GM19025 (cell line): ENCODE measurements around the gene NOL4L.
"Not testable (repeated sequence)": the region's sequence is repeated elsewhere in the genome, so short reads cannot be mapped to it uniquely, and the experiment has no call there.

Source experiments
- ATAC-seq: cut with Tn5 transposase; IDR thresholded peaks from one replicate; pipeline ENCODE4 v1.9.1; 2021; ENCODE audit warnings: mild to moderate bottlenecking, low read depth, moderate library complexity; ENCODE audit not compliant: unreplicated experiment

Gene NOL4L

DNA sequence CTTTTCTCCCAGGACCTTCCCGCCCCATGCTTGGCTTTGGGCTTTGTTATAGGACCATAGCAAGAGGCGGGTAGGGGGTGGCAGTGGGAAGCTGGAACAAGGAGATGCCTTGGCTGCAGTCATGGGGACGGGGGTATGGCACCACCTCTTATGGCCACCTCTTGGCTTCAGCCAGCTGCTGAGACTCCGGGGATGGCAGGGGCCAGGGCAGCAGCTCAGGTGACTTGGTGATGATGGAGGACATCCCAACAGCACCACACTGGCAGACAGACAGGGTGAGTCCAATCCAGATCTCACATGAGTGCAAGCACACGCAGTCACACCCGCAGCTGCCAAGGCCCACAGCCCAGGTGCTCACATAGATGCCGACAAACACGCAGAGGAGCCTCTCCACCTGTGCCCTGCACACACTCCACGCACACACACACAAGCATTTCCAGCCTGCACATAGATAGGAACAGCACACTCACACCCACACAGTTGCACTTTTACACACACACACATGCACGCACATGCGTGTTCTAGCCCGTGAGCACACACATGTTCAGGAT, 6.2 kb downstream of the NOL4L start:
- no peak for ATAC-seq

DNA sequence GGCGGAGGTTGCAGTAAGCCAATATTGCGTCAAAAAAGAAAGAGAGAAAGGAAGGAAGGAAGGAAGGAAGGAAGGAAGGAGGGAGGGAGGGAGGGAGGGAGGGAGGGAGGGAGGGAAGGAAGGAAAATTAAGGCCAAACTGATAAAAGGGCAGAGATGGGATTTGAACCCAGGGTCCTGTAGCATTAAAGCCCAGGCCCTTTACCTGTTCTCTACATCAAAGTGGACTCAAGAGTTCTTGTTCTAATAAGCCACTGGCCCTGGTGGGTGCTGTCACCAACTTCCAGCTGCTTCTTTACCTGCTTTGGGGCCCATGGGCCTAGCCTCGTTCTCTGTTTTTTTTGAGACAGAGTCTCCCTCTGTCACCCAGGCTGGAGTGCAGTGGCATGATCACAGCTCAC, 7.1 kb downstream of the NOL4L start:
- ATAC-seq: not testable (repeated sequence)

DNA sequence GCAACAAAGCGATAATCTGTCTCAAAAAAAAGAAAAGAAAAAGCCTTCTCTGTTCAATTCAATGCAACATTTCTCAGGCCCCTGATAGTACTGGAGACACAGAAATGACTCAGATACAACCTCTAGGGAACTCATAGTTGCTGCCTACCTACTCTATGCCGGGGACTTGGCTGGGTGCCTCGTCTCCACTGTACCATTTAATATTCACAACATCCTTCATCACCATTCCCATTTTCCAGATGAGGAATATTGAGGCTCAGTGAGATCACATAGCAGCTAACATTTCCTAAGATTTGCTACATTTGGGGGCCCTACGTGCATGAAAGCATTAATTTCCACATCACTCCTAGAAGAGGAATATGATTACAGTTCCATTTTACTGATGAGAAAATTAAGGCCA, 7.5 kb downstream of the NOL4L start:
- ATAC-seq: no peak

DNA sequence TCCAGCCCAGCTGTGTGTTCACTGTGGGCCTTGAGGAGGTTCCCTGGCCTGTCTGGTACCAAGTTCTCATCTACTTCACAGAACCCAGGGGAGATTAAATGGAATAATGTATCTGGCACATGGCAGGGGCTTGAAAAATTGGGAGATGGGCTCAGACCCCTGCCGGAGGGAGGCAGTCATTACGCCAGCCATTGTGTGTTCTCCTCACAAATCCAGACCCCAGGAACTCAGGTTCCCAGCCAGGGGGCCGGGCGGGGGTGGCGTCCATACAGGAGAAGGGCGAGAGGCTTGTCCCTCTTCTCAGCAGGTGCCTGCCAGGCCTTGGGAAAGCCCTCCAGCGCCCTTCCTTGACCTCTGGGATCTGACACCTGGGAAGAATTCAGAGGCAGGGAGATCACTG, 8.1 kb downstream of the NOL4L start:
- no peak for ATAC-seq

DNA sequence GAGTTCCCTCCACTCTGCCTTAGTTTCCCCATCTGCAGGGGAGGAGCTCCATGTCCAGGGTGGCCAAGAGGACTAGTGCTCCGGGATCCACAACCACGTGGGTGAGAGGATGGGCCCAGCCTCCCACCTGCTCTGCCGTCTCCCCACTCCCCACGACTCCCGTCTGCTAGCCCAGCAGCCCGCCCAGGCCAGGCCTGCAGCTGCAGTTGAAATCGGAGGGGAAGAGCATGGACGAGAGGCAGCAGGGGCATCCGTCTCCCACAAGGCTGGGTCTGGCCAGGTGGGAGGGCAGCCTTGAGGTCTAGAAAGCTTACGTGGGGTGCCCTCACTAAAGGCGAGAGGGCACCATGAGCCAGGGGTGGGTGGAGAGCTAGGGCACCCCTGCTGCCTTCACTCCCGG, 8.6 kb downstream of the NOL4L start:
- ATAC-seq: no peak

DNA sequence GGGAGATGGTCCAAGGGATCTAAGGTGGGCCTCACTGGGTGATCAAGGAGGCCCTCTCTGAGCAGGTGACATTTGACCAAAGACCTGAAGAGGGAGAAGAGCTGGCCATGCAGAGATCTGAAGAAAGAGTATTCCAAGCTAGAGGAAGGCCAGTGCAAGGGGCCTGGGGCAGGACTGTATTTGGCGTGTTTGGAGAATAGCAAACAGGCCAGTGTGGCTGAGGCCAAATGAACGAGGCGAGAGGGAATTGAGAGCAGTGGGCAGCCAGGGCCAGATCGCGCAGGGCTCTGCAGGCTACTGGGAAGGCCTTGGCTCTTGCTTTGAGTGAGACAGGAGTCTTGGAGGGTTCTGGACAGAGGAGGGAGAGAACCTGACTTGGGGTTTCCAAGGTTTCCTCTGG, 9.3 kb downstream of the NOL4L start:
- no peak for ATAC-seq

DNA sequence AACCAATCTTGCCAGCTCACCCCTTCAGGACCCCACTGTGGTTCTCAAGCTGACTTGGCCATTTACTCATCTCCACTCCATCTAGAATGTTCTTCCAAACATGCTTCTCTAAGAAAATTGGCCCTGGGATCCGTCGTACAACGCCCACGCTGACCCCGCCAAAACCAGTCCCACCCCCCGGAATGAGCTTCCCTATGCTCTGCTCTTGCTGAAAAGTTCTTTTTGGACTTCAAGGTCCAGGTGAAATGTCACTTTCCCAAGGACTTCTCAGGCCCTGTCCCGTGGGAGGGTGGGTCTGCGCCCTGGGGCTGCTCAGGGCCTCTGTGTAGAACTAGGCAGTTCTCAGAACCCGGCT, 9.9 kb downstream of the NOL4L start:
- ATAC-seq: no peak

DNA sequence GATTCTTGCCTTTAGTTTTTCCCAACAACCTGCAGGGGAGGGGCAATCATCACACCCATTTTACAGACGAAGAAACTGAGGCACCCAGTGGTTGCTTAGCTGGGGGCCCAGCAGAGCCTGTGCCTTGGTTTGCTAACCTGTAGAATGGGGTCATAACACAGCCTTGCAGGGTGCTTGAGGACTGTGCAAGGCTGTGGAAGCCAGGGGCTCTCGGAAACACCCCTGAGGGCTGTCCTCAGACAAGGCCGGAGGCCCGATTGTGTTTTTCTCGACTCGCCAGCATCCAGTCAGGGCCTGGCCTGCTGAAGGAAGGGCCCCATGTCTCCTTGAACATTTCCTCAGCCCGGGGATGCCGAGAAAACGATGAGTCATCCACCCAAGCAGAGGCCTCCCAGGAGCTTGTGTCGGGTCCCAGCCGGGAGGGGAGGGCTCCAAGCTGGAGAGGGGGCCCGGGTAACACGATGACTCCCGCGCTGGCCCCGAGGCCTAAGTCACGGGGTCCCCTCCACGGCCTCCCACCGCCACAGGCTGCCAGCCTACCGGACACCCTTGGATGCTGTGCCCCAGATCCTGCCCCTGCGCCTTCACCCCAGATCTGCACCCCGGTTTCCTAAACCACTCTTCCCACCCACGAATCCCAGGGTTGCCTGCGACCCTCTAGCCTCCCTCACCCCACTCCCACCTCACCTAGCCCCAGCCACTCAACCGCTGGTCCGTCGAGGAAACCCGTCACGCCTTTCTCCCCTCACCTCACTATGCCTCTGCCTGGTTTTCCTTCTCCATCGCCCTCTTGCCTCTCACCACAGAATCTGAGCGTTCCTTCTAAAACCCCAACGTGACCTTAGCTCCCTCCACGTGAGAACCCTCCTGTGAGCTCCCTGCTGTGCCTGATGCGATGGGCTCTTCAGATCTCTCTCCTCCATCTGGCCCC, 10.6 kb downstream of the NOL4L start:
- no peak for ATAC-seq

DNA sequence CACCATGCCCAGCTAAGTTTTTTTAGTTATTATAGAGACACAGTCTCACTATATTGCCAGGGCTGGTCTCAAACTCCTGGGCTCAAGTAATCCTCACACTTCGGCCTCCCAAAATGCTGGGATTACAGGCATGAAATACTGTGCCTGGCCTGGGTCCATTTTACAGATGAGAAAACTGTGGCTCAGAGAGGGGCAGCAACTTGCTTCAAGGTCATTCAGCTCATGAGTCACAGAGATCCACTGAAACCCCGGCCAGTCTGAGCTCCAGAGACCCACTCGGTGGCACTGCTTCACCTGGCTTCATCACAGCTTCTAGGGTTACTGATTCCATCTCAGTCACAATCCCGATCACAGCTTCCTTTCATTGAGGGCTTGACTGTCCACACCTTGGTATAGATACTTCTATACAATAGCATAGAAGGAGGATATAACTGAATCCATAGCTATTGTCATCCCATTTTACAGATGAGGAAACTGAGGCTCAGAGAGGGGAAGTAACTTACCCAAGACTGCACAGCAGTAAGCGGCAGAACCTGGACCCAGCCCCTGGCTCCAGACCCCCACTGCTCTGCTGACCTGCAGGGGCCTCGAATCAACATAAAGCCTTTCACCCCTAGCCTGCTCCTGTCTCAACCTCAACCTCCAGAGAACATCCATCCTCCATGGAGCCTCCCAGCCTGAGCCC, 11.8 kb downstream of the NOL4L start:
- ATAC-seq: no peak

DNA sequence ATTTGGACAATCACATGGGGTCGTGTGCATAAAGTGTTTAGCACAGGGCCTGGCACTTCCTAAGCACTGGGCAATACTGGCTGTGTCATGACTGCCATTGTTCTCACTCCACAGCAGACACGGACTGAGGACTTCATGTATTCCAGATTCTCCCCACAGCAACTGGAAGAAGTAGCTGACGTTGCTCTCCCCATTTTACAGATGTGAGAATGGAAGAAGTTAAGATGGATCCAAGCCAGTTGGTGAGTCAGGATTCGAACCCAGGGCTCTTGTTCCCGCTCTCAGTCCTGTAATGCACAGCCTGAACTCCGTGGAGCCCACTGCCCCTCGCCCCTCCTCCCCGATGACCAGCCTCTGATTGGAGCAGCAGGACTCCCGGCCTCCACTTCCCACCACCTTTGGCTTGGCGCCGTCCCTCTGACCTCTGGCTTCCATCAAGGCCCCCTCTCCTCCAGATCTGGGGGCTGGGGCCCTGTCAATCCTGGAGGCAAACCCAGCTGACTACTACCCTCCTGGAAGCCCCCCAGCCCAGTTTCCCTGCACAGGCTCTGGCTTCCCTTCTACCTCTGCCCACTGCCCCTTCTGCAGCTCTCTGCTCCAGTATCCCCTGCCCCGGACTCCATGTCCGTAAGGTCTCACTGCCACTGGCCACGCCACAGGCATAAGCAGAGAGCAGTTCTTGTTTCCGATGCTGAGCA, 12.7 kb downstream of the NOL4L start:
- no peak for ATAC-seq

DNA sequence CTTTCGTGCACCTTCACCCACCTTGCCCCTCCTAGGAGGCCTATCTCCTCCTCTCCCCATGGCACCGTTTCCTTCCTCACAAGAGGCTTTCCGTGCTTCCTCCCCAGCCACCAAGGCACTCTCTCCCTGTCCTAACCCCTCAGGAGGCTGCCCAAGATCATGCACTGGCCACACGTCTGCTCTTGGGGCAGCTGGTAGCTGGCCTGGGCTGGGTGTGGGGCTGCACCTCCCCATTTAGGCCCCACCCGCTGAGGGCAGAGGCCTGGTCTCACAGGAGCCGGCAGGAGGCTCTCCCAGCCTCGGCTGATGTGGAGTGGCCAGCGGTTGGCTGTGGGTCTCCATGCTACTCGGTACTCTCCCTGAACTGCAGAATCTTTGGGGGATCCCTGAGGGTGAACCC, 13.6 kb downstream of the NOL4L start:
- no peak for ATAC-seq

DNA sequence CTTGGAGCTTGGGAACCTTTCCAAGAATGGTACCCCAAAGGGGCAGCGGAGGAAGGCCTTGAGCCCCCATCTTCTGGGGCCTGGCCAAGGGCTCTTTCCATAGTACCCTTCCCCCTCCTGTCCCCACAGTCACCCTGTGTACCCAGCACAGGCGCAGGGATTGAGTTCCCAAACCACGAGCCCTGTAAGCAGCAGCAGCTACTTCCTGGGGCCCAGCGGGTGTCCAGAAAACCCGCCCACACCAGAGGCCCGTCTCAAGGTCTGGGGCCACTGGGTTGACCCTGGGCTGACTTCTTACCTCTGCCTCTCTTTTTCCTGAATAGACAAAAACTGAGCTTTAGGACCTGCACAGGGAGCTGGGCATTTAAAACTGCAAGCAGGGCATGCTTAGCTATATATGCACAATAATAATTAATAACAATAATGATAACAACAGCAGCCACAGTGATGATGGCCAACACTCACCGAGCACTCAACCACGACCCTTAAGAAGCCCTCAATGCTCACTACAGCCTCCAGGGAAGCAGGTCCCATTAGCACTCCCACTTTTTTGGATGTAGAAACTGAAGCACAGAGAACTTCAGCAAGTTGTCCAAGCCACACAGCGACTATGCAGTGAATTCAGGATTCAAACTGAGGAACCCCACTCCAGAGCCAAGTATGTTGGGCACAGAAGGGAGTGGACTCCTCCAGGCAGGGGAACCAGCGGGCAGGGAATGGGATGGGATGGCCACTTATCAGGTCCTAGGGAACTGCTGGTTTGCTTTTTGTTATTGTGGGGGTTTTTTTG, 14.5 kb downstream of the NOL4L start:
- ATAC-seq: no peak

DNA sequence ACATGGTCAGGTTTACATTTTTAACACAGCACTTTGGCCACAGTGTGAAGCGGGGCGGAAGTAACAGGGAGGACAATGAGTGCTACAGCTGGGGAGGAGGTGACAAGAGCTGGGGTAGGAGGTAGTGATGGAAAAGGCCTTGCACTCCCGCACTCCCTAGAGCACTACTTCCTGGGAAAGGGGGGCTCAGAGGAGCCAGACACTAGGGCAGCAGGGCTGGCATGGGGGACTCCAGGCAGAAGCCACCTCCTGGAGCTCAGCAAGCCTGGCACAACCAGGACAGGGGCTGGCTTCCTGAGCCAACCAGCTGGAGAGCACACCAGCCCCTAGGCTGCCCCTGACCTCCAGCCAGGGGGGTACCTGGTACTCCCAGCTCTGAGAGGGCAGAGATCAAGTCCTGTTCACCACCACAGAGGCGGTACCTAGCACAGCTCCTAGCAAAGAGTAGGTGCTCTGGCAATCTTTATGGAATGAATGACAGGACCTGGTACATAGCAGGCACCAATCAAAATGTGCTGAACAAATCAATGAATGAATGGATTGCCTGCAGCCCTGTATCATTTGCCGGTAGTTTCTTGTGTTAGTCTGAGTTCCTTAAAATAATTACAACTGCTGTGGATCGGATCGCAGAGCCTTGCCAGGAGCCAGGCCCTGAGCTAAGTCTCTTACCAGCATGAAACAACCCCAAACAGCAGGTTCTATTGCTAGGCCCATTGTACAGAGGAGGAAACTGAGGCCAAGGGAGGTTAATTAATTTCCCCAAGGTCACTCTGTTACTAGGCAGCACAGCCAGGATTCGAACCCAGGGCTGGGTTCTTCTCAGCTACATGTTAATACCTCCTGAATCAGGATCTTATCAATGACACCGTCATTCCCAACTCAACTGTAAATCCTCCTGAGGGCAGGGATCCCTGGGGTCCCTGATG, 15.5 kb downstream of the NOL4L start:
- no peak for ATAC-seq

DNA sequence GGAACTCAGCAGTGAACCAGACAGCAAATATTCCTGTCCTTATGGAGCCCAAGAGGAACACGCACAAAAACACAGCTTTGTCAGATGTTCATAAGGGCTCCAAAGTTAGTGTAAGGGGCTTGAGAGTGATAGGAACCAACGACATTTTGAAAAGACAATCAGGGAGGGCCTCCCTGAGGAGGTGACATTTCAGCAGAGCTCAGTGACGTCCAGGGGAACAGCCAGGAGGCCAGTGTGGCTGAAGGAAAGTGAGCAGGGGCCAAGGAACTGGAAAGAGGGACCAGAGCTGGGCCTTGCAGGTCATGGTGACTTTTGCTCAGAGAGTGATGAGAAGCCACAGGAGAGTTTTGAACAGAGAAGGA, 16.1 kb downstream of the NOL4L start:
- ATAC-seq: no peak

DNA sequence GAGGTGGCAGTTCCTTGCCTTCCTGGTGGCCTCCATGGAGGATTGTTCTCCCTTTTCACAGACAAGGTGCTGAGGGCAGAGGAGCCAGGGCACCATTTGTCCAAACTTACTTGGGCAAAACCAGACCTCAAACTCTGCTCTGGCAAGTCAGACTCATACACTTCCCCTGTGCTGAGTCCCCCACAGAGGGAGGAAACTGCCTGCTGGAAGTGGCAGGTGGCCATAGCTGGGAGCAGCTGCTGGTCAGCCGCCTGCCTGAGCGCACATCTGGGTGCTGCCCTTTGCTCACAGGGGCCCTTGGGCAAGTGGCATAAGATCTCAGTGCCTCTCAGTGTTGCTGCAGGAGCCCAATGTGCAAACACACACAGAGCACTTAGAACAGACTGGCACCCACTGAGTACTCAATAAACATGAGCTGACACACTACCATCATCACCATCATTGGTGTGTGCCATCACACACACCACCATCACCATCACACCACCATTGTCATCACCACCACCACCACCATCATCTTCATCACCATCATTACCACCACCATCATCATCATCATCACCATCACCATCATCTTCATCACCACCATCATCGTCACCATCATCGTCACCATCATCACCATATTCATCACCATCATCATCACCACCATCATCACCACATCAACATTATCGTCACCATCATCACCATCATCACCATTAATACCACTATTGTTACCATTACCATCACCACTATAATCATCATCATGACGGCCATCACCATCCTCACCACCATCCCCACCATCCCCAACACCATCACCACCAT, 17.6 kb downstream of the NOL4L start:
- ATAC-seq: no peak

DNA sequence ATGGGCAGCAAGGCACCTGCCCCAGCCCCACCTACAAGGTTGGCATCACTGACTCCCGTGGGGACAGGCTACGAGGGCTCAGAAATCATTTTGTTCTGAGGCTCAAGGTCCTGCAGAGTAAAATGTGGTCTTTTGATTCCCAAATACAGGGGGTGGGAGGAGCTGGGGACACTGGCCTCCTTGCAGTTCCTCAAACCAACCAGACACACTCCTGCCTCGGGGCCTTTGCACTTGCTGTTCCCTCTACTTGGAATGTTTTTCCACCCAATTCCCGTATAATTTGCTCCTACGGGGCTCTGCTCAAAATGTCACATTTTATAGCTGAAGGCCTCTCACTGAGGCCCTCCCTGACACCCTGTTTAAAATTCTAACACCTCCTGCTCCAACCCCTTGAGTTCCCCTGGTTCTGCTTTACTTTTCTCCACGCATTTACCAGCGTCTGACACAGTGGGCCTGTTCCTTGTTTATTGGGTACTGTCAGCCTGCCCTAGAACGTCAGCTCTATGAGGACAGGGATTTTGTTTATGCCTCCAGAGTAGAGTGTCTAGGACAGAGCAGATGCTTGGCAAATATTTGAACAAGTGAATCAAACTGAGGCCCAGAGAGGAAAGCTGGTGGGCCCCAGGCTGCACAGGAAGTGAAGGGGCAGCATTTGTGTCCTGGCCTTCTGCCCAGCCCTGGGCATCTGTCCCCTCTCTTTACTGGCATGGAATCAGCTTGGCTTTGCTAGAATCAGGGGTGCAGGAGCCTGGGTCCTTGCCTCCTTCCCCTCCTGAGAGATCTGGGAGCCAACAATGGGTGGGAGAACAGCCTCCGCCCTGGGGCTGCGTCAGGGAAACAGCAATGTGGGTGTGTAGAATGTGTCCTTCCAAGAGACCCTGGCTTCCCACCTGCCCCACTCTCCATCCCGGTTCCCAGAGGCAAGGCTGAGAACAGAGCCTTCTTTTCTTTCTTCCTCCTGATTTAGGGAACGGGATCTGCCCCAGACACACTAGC, 18.5 kb downstream of the NOL4L start:
- ATAC-seq: no peak

DNA sequence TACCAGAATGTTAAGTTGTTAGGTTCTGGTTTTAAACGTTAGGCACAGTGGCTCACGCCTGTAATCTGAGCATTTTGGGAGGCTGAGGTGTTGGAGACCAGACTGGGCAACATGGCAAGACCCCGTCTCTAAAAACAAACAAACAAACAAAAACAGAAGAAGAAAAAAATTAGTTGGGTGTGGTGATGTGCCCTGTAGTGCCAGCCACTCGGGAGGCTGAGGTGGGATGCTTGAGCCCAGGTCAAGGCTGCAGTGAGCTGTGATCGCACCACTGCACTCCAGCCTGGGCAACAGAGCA, 19.4 kb downstream of the NOL4L start:
- no peak for ATAC-seq
